CD4-positive, alpha-beta T cell treated with Interleukin-4 for 1 hour (primary cell): ENCODE results near the gene OTOGL.

Source experiments
- DNase-seq, 2 donors: peaks; one replicate each; pipeline ENCODE4 v3.0.0-alpha.2; 2020 to 2022

Gene OTOGL

GRCh38 chr12:80099259-80099658, at the start of gene OTOGL:
Gene OTOGL (plus strand): TSS chr12:80099537. CDS start chr12:80209432, 109,895 bp downstream.
- no peak for DNase-seq

GRCh38 chr12:80050236-80050635, 49.1 kb upstream of the OTOGL start:
- DNase-seq, result no peak

- DNase-seq, result no peak
Observed at GRCh38 chr12:80053051-80053790, 46.1 kb upstream of the OTOGL start.

- no peak for DNase-seq
Observed at GRCh38 chr12:80056232-80056631, 43.1 kb upstream of the OTOGL start.

GRCh38 chr12:80056845-80057244, 42.5 kb upstream of the OTOGL start:
- DNase-seq, result no peak

GRCh38 chr12:80058586-80058985, 40.8 kb upstream of the OTOGL start:
- DNase-seq, result no peak

- no peak for DNase-seq
Observed at GRCh38 chr12:80059102-80059501, 40.2 kb upstream of the OTOGL start.

GRCh38 chr12:80059875-80060274, 39.5 kb upstream of the OTOGL start:
- DNase-seq, result no peak

- DNase-seq, result no peak
Observed at GRCh38 chr12:80064269-80064668, 35.1 kb upstream of the OTOGL start.

- DNase-seq, result no peak
Observed at GRCh38 chr12:80064951-80065350, 34.4 kb upstream of the OTOGL start.

GRCh38 chr12:80068173-80068572, 31.2 kb upstream of the OTOGL start:
- DNase-seq, result no peak

GRCh38 chr12:80083892-80084614, 15.3 kb upstream of the OTOGL start:
- DNase-seq, result peak; percentile 62 to 68

GRCh38 chr12:80086025-80086424, 13.3 kb upstream of the OTOGL start:
- no peak for DNase-seq

- DNase-seq, result no peak
Observed at GRCh38 chr12:80087486-80088213, 11.7 kb upstream of the OTOGL start.

- DNase-seq, result no peak
Observed at GRCh38 chr12:80100591-80100990, 1.3 kb downstream of the OTOGL start.

- DNase-seq, result no peak
Observed at GRCh38 chr12:80101126-80101525, 1.8 kb downstream of the OTOGL start.

- no peak for DNase-seq
Observed at GRCh38 chr12:80107221-80107620, 7.9 kb downstream of the OTOGL start.

GRCh38 chr12:80116735-80117134, 17.4 kb downstream of the OTOGL start:
- DNase-seq, result no peak

- DNase-seq, result no peak
Observed at GRCh38 chr12:80118565-80119324, 19.4 kb downstream of the OTOGL start.

- no peak for DNase-seq
Observed at GRCh38 chr12:80120994-80121393, 21.7 kb downstream of the OTOGL start.

GRCh38 chr12:80121661-80122060, 22.3 kb downstream of the OTOGL start:
- no peak for DNase-seq

GRCh38 chr12:80129895-80130530, 30.7 kb downstream of the OTOGL start:
- no peak for DNase-seq
